ENCODE results near the gene ACSL5. TPM values are rescaled to one million over a fixed set of nuclear protein-coding genes. Genes with fewer than 3 reads are reported as not detected.
A peak's percentile ranks its signal among the peaks of the same experiment; 100 is the strongest.
"Not testable (repeated sequence)": the region's sequence is repeated elsewhere in the genome, so short reads cannot be mapped to it uniquely, and the experiment has no call there.

Gene ACSL5
- total RNA-seq, 1 donor from 2014 or later, result 81.1 TPM

- Histone ChIP-seq H3K4me3 (no peak overlapping the region), H3K4me1 (peaks cover 40% of the 10 kb centered on the region), H3K27ac (peak overlapping the region; percentile 53), H3K27me3 (ENCODE audit: low read depth) (no peaks in the 10 kb centered on the region), H3K36me3 (peaks cover 42% of the 10 kb centered on the region), H3K9me3 (no peaks in the 10 kb centered on the region)
- TF ChIP-seq CTCF (IDR thresholded peaks at IDR 0.05), result no peak
- DNase-seq (peak; percentile 76), ATAC-seq (peak; percentile 91 to 93)
- intact Hi-C loops (cut with DNase I), result no loop called here
These were observed 20.6 kb downstream of the ACSL5 start for GRCh38 chr10:112394475-112394875.

GRCh38 chr10:112395809-112396530 lies 22.1 kb downstream of the ACSL5 start:
- H3K27me3 ChIP-seq (ENCODE audit: low read depth), result no peaks in the 10 kb centered on the region
- peaks cover 25% of the 10 kb centered on the region for H3K4me1 ChIP-seq
- no peak for TF ChIP-seq CTCF (IDR thresholded peaks at IDR 0.05)
- H3K9me3 ChIP-seq, result no peaks in the 10 kb centered on the region
- DNase-seq (no peak), ATAC-seq (no peak)
- peaks cover 57% of the 10 kb centered on the region for H3K36me3 ChIP-seq
- no peak overlapping the region for H3K4me3 ChIP-seq
- no peak overlapping the region for H3K27ac ChIP-seq
- intact Hi-C loops (cut with DNase I), result no loop called here

- no peak for ATAC-seq
- intact Hi-C loops (cut with DNase I), result no loop called here
- TF ChIP-seq CTCF (IDR thresholded peaks at IDR 0.05), result no peak
These were observed 23.7 kb downstream of the ACSL5 start for GRCh38 chr10:112397592-112397991.

GRCh38 chr10:112402917-112403316 lies 29.0 kb downstream of the ACSL5 start:
- Histone ChIP-seq H3K27ac (no peak overlapping the region), H3K36me3 (peaks cover 93% of the 10 kb centered on the region), H3K9me3 (no peaks in the 10 kb centered on the region), H3K27me3 (ENCODE audit: low read depth) (no peaks in the 10 kb centered on the region), H3K4me1 (no peaks in the 10 kb centered on the region), H3K4me3 (no peak overlapping the region)
- DNase-seq (no peak), ATAC-seq (no peak)
- intact Hi-C loops (cut with DNase I), result no loop called here
- TF ChIP-seq CTCF (IDR thresholded peaks at IDR 0.05), result no peak

More at GRCh38 chr10:112397592-112397991, 23.7 kb downstream of the ACSL5 start:
- H3K36me3 ChIP-seq, result peaks cover 71% of the 10 kb centered on the region
- H3K27ac ChIP-seq, result no peak overlapping the region
- peaks cover 14% of the 10 kb centered on the region for H3K4me1 ChIP-seq
- no peak for DNase-seq
- H3K4me3 ChIP-seq, result no peak overlapping the region
- no peaks in the 10 kb centered on the region for H3K9me3 ChIP-seq
- H3K27me3 ChIP-seq (ENCODE audit: low read depth), result no peaks in the 10 kb centered on the region

- no peaks in the 10 kb centered on the region for H3K27me3 ChIP-seq (ENCODE audit: low read depth)
- no peak overlapping the region for H3K4me3 ChIP-seq
- no peaks in the 10 kb centered on the region for H3K4me1 ChIP-seq
- ATAC-seq (peak in 1 of 2 donors; percentile 37), DNase-seq (no peak)
- peaks cover 97% of the 10 kb centered on the region for H3K36me3 ChIP-seq
- H3K9me3 ChIP-seq, result no peaks in the 10 kb centered on the region
- intact Hi-C loops (cut with DNase I), result no loop called here
- no peak for TF ChIP-seq CTCF (IDR thresholded peaks at IDR 0.05)
- no peak overlapping the region for H3K27ac ChIP-seq
These were observed 30.7 kb downstream of the ACSL5 start for GRCh38 chr10:112404617-112405016.

- peaks cover 96% of the 10 kb centered on the region for H3K36me3 ChIP-seq
- H3K27ac ChIP-seq; DNase-seq; ATAC-seq; intact Hi-C loops (cut with DNase I); H3K4me3 ChIP-seq; H3K9me3 ChIP-seq; H3K4me1 ChIP-seq; H3K27me3 ChIP-seq (ENCODE audit: low read depth): not testable (repeated sequence)
These were observed 32.9 kb downstream of the ACSL5 start for GRCh38 chr10:112406806-112407205.
